HG03097 (cell line): Measurements from ENCODE around the gene ZNF202.
"Not testable (repeated sequence)": the region's sequence is repeated elsewhere in the genome, so short reads cannot be mapped to it uniquely, and the experiment has no call there.

Experiments
- ATAC-seq: cut with Tn5 transposase; IDR thresholded peaks from one replicate; pipeline ENCODE4 v1.9.1; 2021; ENCODE audit not compliant: unreplicated experiment, low FRiP score

ZNF202 gene

GRCh38 chr11:123742031-123742723 lies 717 bp upstream of the ZNF202 start:
- ATAC-seq, result no peak

GRCh38 chr11:123740787-123741158 lies 687 bp downstream of the ZNF202 start:
- ATAC-seq, result no peak

- no peak for ATAC-seq
Observed at GRCh38 chr11:123738374-123738773, 3.1 kb downstream of the ZNF202 start.

- ATAC-seq, result no peak
Observed at GRCh38 chr11:123736769-123737168, 4.7 kb downstream of the ZNF202 start.

GRCh38 chr11:123729602-123730001 lies 11.9 kb downstream of the ZNF202 start:
- ATAC-seq, result no peak

GRCh38 chr11:123725995-123726655 lies 15.3 kb downstream of the ZNF202 start:
- no peak for ATAC-seq

GRCh38 chr11:123719452-123719851 lies 22.0 kb downstream of the ZNF202 start:
- no peak for ATAC-seq

GRCh38 chr11:123718469-123718868 lies 23.0 kb downstream of the ZNF202 start:
- ATAC-seq, result no peak

- no peak for ATAC-seq
Observed at GRCh38 chr11:123718063-123718462, 23.4 kb downstream of the ZNF202 start.

GRCh38 chr11:123712627-123713026 lies 28.8 kb downstream of the ZNF202 start:
- ATAC-seq, result not testable (repeated sequence)

- ATAC-seq, result no peak
Observed at GRCh38 chr11:123707606-123708205, 33.8 kb downstream of the ZNF202 start.

- no peak for ATAC-seq
Observed at GRCh38 chr11:123707206-123707605, 34.3 kb downstream of the ZNF202 start.

- ATAC-seq, result no peak
Observed at GRCh38 chr11:123704341-123704740, 37.1 kb downstream of the ZNF202 start.

GRCh38 chr11:123702696-123703095 lies 38.8 kb downstream of the ZNF202 start:
- ATAC-seq, result no peak

- no peak for ATAC-seq
Observed at GRCh38 chr11:123702139-123702538, 39.3 kb downstream of the ZNF202 start.

- no peak for ATAC-seq
Observed at GRCh38 chr11:123700772-123701171, 40.7 kb downstream of the ZNF202 start.

- no peak for ATAC-seq
Observed at GRCh38 chr11:123698546-123699127, 42.8 kb downstream of the ZNF202 start.

- ATAC-seq, result no peak
Observed at GRCh38 chr11:123696183-123696582, 45.3 kb downstream of the ZNF202 start.

GRCh38 chr11:123695231-123695630 lies 46.2 kb downstream of the ZNF202 start:
- no peak for ATAC-seq

GRCh38 chr11:123694551-123694950 lies 46.9 kb downstream of the ZNF202 start:
- no peak for ATAC-seq

- ATAC-seq, result no peak
Observed at GRCh38 chr11:123692961-123693360, 48.5 kb downstream of the ZNF202 start.

GRCh38 chr11:123690485-123690884 lies 51.0 kb downstream of the ZNF202 start:
- ATAC-seq, result no peak
